Prostate gland (tissue), 2 donors: ENCODE measurements around the gene KPNA4. TPM values are rescaled to one million over a fixed set of nuclear protein-coding genes. Genes with fewer than 3 reads are reported as not detected.

Source experiments
- DNase-seq: peaks from one replicate; pipeline ENCODE4 v3.0.0-alpha.2; 2019; ENCODE audit warnings: low spot score
- H3K27ac ChIP-seq, 2 donors: fragments of 200-600 bp; sonication (generic); 2 replicates each; pipeline ENCODE4 v1.5.1; 2017 to 2019
- H3K27me3 ChIP-seq: fragments of 200-600 bp; sonication (generic); replicated peaks from 2 replicates; pipeline ENCODE4 v1.5.1; 2019; ENCODE audit not compliant: insufficient read depth
- H3K36me3 ChIP-seq, 2 donors: fragments of 200-600 bp; sonication (generic); 1 replicate in 1 of 2; 2 replicates in 1 of 2; pipeline versions ENCODE4 v1.5.1 to v1.8.1; 2017 to 2019
- H3K4me1 ChIP-seq: fragments of 200-600 bp; sonication (generic); replicated peaks from 2 replicates; pipeline ENCODE4 v1.5.1; 2019
- H3K4me3 ChIP-seq, 2 donors: fragments of 200-600 bp; sonication (generic); 2 replicates each; pipeline ENCODE4 v1.5.1; 2017 to 2019
- H3K9me3 ChIP-seq: fragments of 200-600 bp; sonication (generic); 2 replicates; pipeline ENCODE4 v1.5.1; 2017
- CTCF ChIP-seq, 4 experiments: fragments of 200-600 bp in 2 of 4; fragments of 450-650 bp in 2 of 4; sonication (generic) in 2 of 4; IDR thresholded peaks; 1 replicate in 3 of 4; 2 replicates in 1 of 4; pipeline ENCODE4 v1.5.1; 2016 to 2019; ENCODE audit warnings: antibody characterized with exemption in 4 of 4, mild to moderate bottlenecking in 2 of 4, moderate library complexity in 2 of 4
- POLR2A ChIP-seq: fragments of 450-650 bp; IDR thresholded peaks from one replicate; pipeline ENCODE4 v1.6.1; 2016; ENCODE audit warnings: antibody characterized with exemption, mild to moderate bottlenecking
- POLR2AphosphoS5 ChIP-seq: sonication (generic); formaldehyde crosslinking; IDR thresholded peaks from one replicate; pipeline ENCODE4 v1.6.1; 2017; ENCODE audit warnings: antibody characterized with exemption
- WGBS: methylation state at CpG from one replicate; pipeline ENCODE4 v1.1.5; 2018; 5-methylcytosine and 5-hydroxymethylcytosine counted together
- intact Hi-C: fragments of 100-400 bp; cut with DNase I; formaldehyde crosslinking; loops from one replicate; pipeline ENCODE4 v1.14.2; 2022
- total RNA-seq, 2 donors: library from RNA; depleted of rRNA; stranded (reverse); fragments of >200 nt; gene quantifications; one replicate each; pipeline ENCODE4 v1.1.0, GENCODE V29; 2016

The KPNA4 gene
- total RNA-seq, 2 donors from 2014 or later: 19.5 to 29.2 TPM

GRCh38 chr3:160471892-160472291 lies 93.5 kb downstream of the KPNA4 start:
- DNase-seq: no peak
- intact Hi-C loops: no loop called here
- no peak overlapping the region for H3K27ac ChIP-seq
- H3K4me1 ChIP-seq: no peaks in the 10 kb centered on the region
- no peaks in the 10 kb centered on the region for H3K9me3 ChIP-seq
- H3K4me3 ChIP-seq: no peak overlapping the region
- no peaks in the 10 kb centered on the region for H3K36me3 ChIP-seq
- TF ChIP-seq CTCF (IDR thresholded peaks at IDR 0.05) (no peak), POLR2AphosphoS5 (no peak), POLR2A (no peak)
- no peaks in the 10 kb centered on the region for H3K27me3 ChIP-seq
- WGBS: 89% methylated on average over 2 of the region's 2 CpGs

- Histone ChIP-seq H3K36me3 (no peaks in the 10 kb centered on the region), H3K9me3 (no peaks in the 10 kb centered on the region), H3K4me1 (no peaks in the 10 kb centered on the region), H3K27ac (no peak overlapping the region), H3K4me3 (no peak overlapping the region), H3K27me3 (no peaks in the 10 kb centered on the region)
- 87% methylated on average over 5 of the region's 5 CpGs for WGBS
- intact Hi-C loops: no loop called here
- DNase-seq: no peak
- TF ChIP-seq POLR2AphosphoS5: no peak
- TF ChIP-seq POLR2A: no peak
- no peak for TF ChIP-seq CTCF (IDR thresholded peaks at IDR 0.05)
Measured at GRCh38 chr3:160470181-160470580, 95.2 kb downstream of the KPNA4 start.

- no peak for DNase-seq
- Histone ChIP-seq H3K36me3 (no peaks in the 10 kb centered on the region), H3K27ac (no peak overlapping the region), H3K4me1 (no peaks in the 10 kb centered on the region), H3K27me3 (no peaks in the 10 kb centered on the region), H3K4me3 (no peak overlapping the region), H3K9me3 (no peaks in the 10 kb centered on the region)
- intact Hi-C loops: no loop called here
- WGBS: 87% methylated on average over 1 of the region's 1 CpG
- TF ChIP-seq POLR2AphosphoS5: no peak
- TF ChIP-seq CTCF (IDR thresholded peaks at IDR 0.05): no peak
Measured at GRCh38 chr3:160464971-160465370, 100.4 kb downstream of the KPNA4 start.

- Histone ChIP-seq H3K9me3 (no peaks in the 10 kb centered on the region), H3K36me3 (no peaks in the 10 kb centered on the region), H3K4me3 (no peak overlapping the region), H3K27me3 (no peaks in the 10 kb centered on the region), H3K27ac (no peak overlapping the region), H3K4me1 (no peaks in the 10 kb centered on the region)
- 86% methylated on average over 2 of the region's 2 CpGs for WGBS
- TF ChIP-seq CTCF (IDR thresholded peaks at IDR 0.05) (no peak), POLR2AphosphoS5 (no peak), POLR2A (no peak)
- intact Hi-C loops: no loop called here
- no peak for DNase-seq
Measured at GRCh38 chr3:160464321-160464720, 101.0 kb downstream of the KPNA4 start.

GRCh38 chr3:160460033-160460432 lies 105.3 kb downstream of the KPNA4 start:
- no peaks in the 10 kb centered on the region for H3K27me3 ChIP-seq
- DNase-seq: no peak
- H3K9me3 ChIP-seq: no peaks in the 10 kb centered on the region
- WGBS: 93% methylated on average over 3 of the region's 3 CpGs
- no peak overlapping the region for H3K27ac ChIP-seq
- no peaks in the 10 kb centered on the region for H3K36me3 ChIP-seq
- TF ChIP-seq POLR2A (no peak), CTCF (IDR thresholded peaks at IDR 0.05) (no peak), POLR2AphosphoS5 (no peak)
- H3K4me1 ChIP-seq: no peaks in the 10 kb centered on the region
- no peak overlapping the region for H3K4me3 ChIP-seq
- intact Hi-C loops: no loop called here
